Stomach (tissue), 9 donors: Measurements from ENCODE around the gene ST14. TPM values are rescaled to one million over a fixed set of nuclear protein-coding genes. Genes with fewer than 3 reads are reported as not detected.

ENCODE experiments used
- DNase-seq, 2 donors: peaks; one replicate each; pipeline versions ENCODE4 v3.0.0 to v3.0.0-alpha.2; 2013 to 2019
- H3K27ac ChIP-seq, 5 donors: fragments of 200-600 bp in 4 of 5; sonication (generic) in 4 of 5; one replicate each; pipeline ENCODE4 v1.5.1; 2013 to 2019; ENCODE audit warnings: mild to moderate bottlenecking in 1 of 5, moderate library complexity in 1 of 5
- H3K27me3 ChIP-seq, 3 donors: fragments of 200-600 bp; sonication (generic); one replicate each; pipeline ENCODE4 v1.5.1; 2017 to 2019; ENCODE audit warnings: mixed run types in 1 of 3
- H3K36me3 ChIP-seq, 4 donors: fragments of 200-600 bp; sonication (generic); 1 replicate in 3 of 4; 2 replicates in 1 of 4; pipeline ENCODE4 v1.5.1; 2016 to 2019
- H3K4me1 ChIP-seq, 4 donors: fragments of 200-600 bp; sonication (generic); one replicate each; pipeline ENCODE4 v1.5.1; 2016 to 2019
- H3K4me3 ChIP-seq, 4 donors: fragments of 200-600 bp; sonication (generic) in 3 of 4; one replicate each; pipeline ENCODE4 v1.5.1; 2016 to 2019; ENCODE audit warnings: mild to moderate bottlenecking in 1 of 4
- H3K9me3 ChIP-seq, 4 donors: fragments of 200-600 bp; sonication (generic); one replicate each; pipeline ENCODE4 v1.5.1; 2016 to 2019
- EP300 ChIP-seq: sonication (generic); formaldehyde crosslinking; IDR thresholded peaks from one replicate; pipeline ENCODE4 v1.6.1; 2017; ENCODE audit warnings: antibody characterized with exemption
- POLR2A ChIP-seq, 4 donors: fragments of 450-650 bp; IDR thresholded peaks; one replicate each; pipeline ENCODE4 v1.6.1; 2016; ENCODE audit warnings: antibody characterized with exemption in 4 of 4, control low read depth in 2 of 4, mild to moderate bottlenecking in 1 of 4, moderate library complexity in 1 of 4
- POLR2AphosphoS5 ChIP-seq, 3 donors: sonication (generic); formaldehyde crosslinking; IDR thresholded peaks; one replicate each; pipeline ENCODE4 v1.6.1; 2016; ENCODE audit warnings: antibody characterized with exemption in 3 of 3
- WGBS, 5 donors: extraction: QIAGEN DNeasy Blood & Tissue Kit in 3 of 5; methylation state at CpG; one replicate each; pipeline versions ENCODE4 v1.1.5 to v1.1.7; 2013 to 2018; 5-methylcytosine and 5-hydroxymethylcytosine counted together
- intact Hi-C: fragments of 100-400 bp; cut with DNase I; formaldehyde crosslinking; loops from one replicate; pipeline ENCODE4 v1.15.1; 2023; ENCODE audit warnings: low total_unique reads
- polyA plus RNA-seq, 3 donors: library from polyadenylated mRNA; stranded (reverse); fragments of 200-250 nt; gene quantifications; one replicate each; pipeline ENCODE4 v1.2.3, GENCODE V29; 2013
- total RNA-seq, 5 donors: library from RNA; depleted of rRNA; stranded (reverse); fragments of >200 nt; gene quantifications; one replicate each; pipeline versions ENCODE4 v1.1.0 to v1.2.3, GENCODE V29; 2014 to 2016
- TF ChIP-seq, protein P1 (sequence below), 7 experiments: fragments of 450-650 bp in 4 of 7; fragments of 200-600 bp in 3 of 7; sonication (generic) in 3 of 7; IDR thresholded peaks; one replicate each; pipeline ENCODE4 v1.5.1; 2016 to 2019; ENCODE audit warnings: antibody characterized with exemption in 7 of 7, control low read depth in 2 of 7, mild to moderate bottlenecking in 1 of 7
- donor health status: healthy with polysubstance abuse.
- donor health status: Bipolar disorder and iron deficiency.
- donor health status: healthy.

Gene ST14
- total and polyA plus RNA-seq, 8 donors = 12.4 to 380 (median 50.0) TPM

DNA sequence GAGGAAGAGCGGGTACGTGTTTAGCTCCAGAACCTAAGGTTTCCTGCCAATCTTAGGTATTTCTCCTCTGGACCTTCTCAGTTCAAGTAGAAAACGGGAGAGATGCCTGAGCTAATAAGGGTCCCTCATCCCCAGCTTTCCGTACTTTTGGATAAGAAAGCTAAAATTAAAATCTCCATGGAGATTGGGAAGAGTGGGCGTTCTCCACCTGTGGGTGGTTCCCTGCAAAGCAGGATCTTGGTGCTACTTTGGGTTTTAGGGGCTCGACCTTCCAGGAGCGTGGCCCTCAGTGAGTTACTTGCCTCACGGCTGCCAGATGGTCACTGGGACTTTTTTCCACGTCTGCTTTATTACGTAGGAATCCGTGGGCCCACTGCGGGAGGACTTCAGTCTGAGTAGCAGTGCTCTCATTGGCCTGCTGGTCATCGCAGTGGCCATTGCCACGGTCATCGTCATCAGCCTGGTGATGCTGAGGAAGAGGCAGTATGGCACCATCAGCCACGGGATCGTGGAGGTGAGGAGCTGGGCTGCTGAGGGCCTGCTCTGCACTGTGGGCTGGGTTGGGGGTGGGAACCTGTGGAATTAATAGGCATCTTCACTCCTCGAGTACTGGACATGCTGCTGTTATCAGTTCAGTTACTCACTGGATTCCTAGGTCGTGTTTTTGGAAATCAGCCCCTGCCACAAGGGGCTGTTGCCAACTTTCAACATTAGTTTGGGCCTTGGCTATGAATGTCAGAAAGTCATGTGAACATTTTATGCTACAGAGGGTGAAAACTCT lies 17.8 kb upstream of the ST14 start:
- Histone ChIP-seq H3K9me3 (no peaks in the 10 kb centered on the region), H3K27me3 (no peaks in the 10 kb centered on the region), H3K27ac (no peak overlapping the region), H3K36me3 (peaks cover 18 to 87% (median 79%) of the 10 kb centered on the region in 4 donors), H3K4me3 (no peak overlapping the region), H3K4me1 (peaks cover 9 to 52% (median 28%) of the 10 kb centered on the region in 4 donors)
- intact Hi-C loops = no loop called here
- TF ChIP-seq, protein P1, sequence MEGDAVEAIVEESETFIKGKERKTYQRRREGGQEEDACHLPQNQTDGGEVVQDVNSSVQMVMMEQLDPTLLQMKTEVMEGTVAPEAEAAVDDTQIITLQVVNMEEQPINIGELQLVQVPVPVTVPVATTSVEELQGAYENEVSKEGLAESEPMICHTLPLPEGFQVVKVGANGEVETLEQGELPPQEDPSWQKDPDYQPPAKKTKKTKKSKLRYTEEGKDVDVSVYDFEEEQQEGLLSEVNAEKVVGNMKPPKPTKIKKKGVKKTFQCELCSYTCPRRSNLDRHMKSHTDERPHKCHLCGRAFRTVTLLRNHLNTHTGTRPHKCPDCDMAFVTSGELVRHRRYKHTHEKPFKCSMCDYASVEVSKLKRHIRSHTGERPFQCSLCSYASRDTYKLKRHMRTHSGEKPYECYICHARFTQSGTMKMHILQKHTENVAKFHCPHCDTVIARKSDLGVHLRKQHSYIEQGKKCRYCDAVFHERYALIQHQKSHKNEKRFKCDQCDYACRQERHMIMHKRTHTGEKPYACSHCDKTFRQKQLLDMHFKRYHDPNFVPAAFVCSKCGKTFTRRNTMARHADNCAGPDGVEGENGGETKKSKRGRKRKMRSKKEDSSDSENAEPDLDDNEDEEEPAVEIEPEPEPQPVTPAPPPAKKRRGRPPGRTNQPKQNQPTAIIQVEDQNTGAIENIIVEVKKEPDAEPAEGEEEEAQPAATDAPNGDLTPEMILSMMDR (IDR thresholded peaks at IDR 0.05) = no peak
- TF ChIP-seq POLR2AphosphoS5 (IDR thresholded peaks at IDR 0.05) (no peak), EP300 (no peak)
- no peak for DNase-seq
- 83 to 88% (median 85%) methylated on average over 17 to 19 of the region's 19 CpGs for WGBS, 5 donors

DNA sequence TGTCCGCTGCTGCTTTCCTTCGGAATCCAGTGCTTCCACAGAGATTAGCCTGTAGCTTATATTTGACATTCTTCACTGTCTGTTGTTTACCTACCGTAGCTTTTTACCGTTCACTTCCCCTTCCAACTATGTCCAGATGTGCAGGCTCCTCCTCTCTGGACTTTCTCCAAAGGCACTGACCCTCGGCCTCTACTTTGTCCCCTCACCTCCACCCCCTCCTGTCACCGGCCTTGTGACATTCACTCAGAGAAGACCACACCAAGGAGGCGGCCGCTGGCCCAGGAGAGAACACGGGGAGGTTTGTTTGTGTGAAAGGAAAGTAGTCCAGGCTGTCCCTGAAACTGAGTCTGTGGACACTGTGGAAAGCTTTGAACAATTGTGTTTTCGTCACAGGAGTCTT lies 15.4 kb upstream of the ST14 start:
- H3K4me1 ChIP-seq = peaks cover 12 to 62% (median 29%) of the 10 kb centered on the region in 4 donors
- intact Hi-C loops = no loop called here
- peak in 1 of 2 donors; percentile 48 for DNase-seq
- no peak overlapping the region for H3K4me3 ChIP-seq
- H3K36me3 ChIP-seq = peaks cover 11 to 72% (median 60%) of the 10 kb centered on the region in 4 donors
- H3K27me3 ChIP-seq = no peaks in the 10 kb centered on the region
- peak overlapping the region in 4 of 5 donors; percentile 38 to 82 (median 58) for H3K27ac ChIP-seq
- 52 to 64% (median 60%) methylated on average over 10 of the region's 10 CpGs for WGBS, 5 donors
- TF ChIP-seq POLR2A (IDR thresholded peaks at IDR 0.05) (no peak), POLR2AphosphoS5 (IDR thresholded peaks at IDR 0.05) (no peak), EP300 (no peak)
- TF ChIP-seq, protein P1 (IDR thresholded peaks at IDR 0.05) = no peak
- no peaks in the 10 kb centered on the region for H3K9me3 ChIP-seq

DNA sequence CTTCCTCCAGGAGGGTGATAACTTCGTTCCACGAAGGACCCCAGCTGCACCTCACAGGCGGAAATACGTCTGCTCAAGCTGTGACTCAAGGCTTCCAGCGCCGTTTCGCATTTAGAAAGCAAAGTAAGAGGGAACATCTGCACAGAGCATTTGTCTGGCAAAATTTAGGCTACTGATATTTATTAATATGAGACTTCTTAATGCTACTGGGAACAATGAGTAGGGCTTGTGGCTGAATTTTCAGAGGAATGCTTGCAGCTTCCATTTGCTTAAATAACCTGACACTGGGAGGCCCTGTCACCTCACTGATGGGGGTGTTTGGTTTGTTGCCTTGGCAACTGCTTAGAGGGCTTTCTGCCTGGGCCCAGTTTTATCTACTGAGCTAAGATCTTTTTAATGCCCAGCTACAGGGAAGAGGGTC lies 14.7 kb upstream of the ST14 start:
- TF ChIP-seq, protein P1 (IDR thresholded peaks at IDR 0.05) = no peak
- no peak for TF ChIP-seq POLR2A (IDR thresholded peaks at IDR 0.05)
- no peak for TF ChIP-seq POLR2AphosphoS5 (IDR thresholded peaks at IDR 0.05)
- TF ChIP-seq EP300 = no peak
- DNase-seq = peak in 1 of 2 donors; percentile 74
- no peaks in the 10 kb centered on the region for H3K9me3 ChIP-seq
- H3K4me3 ChIP-seq = no peak overlapping the region
- H3K27ac ChIP-seq = peak overlapping the region in 4 of 5 donors; percentile 38 to 82 (median 72)
- H3K4me1 ChIP-seq = peaks cover 12 to 62% (median 29%) of the 10 kb centered on the region in 4 donors
- intact Hi-C loops = no loop called here
- peaks cover 11 to 66% (median 52%) of the 10 kb centered on the region in 4 donors for H3K36me3 ChIP-seq
- no peaks in the 10 kb centered on the region for H3K27me3 ChIP-seq
- 65 to 88% (median 82%) methylated on average over 7 of the region's 7 CpGs for WGBS, 5 donors

GRCh38 chr11:130145311-130145812 lies 14.2 kb upstream of the ST14 start:
- H3K9me3 ChIP-seq = no peaks in the 10 kb centered on the region
- peak in 1 of 2 donors; percentile 65 for DNase-seq
- H3K4me1 ChIP-seq = peaks cover 12 to 62% (median 29%) of the 10 kb centered on the region in 4 donors
- peaks cover 7 to 61% (median 47%) of the 10 kb centered on the region in 4 donors for H3K36me3 ChIP-seq
- intact Hi-C loops = no loop called here
- 54 to 67% (median 60%) methylated on average over 3 of the region's 3 CpGs for WGBS, 5 donors
- H3K27me3 ChIP-seq = no peaks in the 10 kb centered on the region
- TF ChIP-seq EP300 (no peak), POLR2AphosphoS5 (IDR thresholded peaks at IDR 0.05) (no peak), POLR2A (IDR thresholded peaks at IDR 0.05) (no peak)
- TF ChIP-seq, protein P1 (IDR thresholded peaks at IDR 0.05) = no peak
- H3K4me3 ChIP-seq = no peak overlapping the region
- peak overlapping the region in 4 of 5 donors; percentile 38 to 82 (median 72) for H3K27ac ChIP-seq
